NCI-H2196 treated with DMSO at 0.1 percent for 48 hours (cell line): ENCODE measurements around the gene NAA40.

ENCODE experiments used
- DNase-seq: peaks from one replicate; lab custom pipeline; 2025; ENCODE audit not compliant: unreplicated experiment; lab: John Stamatoyannopoulos, UW

The NAA40 gene

DNA sequence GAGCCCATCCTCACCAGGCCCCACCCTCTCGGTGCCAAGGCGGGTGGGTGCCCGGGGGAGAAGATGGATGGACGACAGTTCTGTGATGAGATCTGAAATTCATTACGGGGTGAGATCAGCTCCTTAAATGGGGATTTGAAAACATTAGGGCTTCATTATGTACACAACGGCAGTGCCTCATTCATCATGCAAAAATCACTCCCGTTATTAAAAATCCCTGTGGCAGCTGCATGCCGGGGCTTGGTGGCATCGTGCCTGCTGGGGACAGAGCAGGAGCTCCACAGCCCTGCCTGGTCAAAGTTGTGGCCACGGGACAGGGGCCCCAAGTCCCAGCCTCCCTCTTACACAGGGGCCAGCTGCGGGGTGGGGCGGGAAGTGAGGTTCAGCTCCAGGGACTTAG is 67.6 kb downstream of the NAA40 start:
- DNase-seq = no peak
